Stimulated activated effector memory CD8-positive, alpha-beta T cell treated with anti-CD3 and anti-CD28 coated beads, Interleukin-12 subunit alpha, Interleukin-12 subunit beta, amount 100 ng/mL, for 72 hours (primary cell): ENCODE results near the gene DNAH14.
"Not testable (repeated sequence)": the region's sequence is repeated elsewhere in the genome, so short reads cannot be mapped to it uniquely, and the experiment has no call there.

ENCODE experiments used
- ATAC-seq: fragments of 150-1000 bp; cut with Tn5 transposase; 2 replicates; pipeline ENCODE4 v1.10.0; 2021
- DNase-seq, 2 donors: peaks; one replicate each; pipeline ENCODE4 v3.0.0; 2021 to 2022; ENCODE audit warnings: low spot score in 2 of 2
- H3K27ac Mint-ChIP-seq: one replicate; pipeline ENCODE4 v1.8.0; 2022; ENCODE audit warnings: mild to moderate bottlenecking, mixed read lengths
- H3K36me3 Mint-ChIP-seq: one replicate; pipeline ENCODE4 v1.8.0; 2022; ENCODE audit warnings: mild to moderate bottlenecking, mixed read lengths
- H3K4me1 Mint-ChIP-seq: one replicate; pipeline ENCODE4 v1.8.0; 2022; ENCODE audit warnings: mixed read lengths
- H3K4me3 Mint-ChIP-seq: one replicate; pipeline ENCODE4 v1.8.0; 2022; ENCODE audit warnings: mild to moderate bottlenecking, mixed read lengths
- H3K9me3 Mint-ChIP-seq: one replicate; pipeline ENCODE4 v1.8.0; 2022; ENCODE audit warnings: mixed read lengths

Gene DNAH14

GRCh38 chr1:224903955-224904354, 25.5 kb upstream of the DNAH14 start:
- H3K9me3 Mint-ChIP-seq = no peaks in the 10 kb centered on the region
- H3K4me1 Mint-ChIP-seq = no peaks in the 10 kb centered on the region
- no peak overlapping the region for H3K27ac Mint-ChIP-seq
- no peaks in the 10 kb centered on the region for H3K36me3 Mint-ChIP-seq
- ATAC-seq (no peak), DNase-seq (no peak)
- H3K4me3 Mint-ChIP-seq = no peak overlapping the region

GRCh38 chr1:224906340-224906739, 23.1 kb upstream of the DNAH14 start:
- Mint-ChIP-seq H3K27ac (no peak overlapping the region), H3K4me1 (no peaks in the 10 kb centered on the region), H3K36me3 (no peaks in the 10 kb centered on the region), H3K9me3 (peaks cover 6% of the 10 kb centered on the region), H3K4me3 (no peak overlapping the region)
- ATAC-seq = no peak
- no peak for DNase-seq

- no peak overlapping the region for H3K4me3 Mint-ChIP-seq
- no peaks in the 10 kb centered on the region for H3K4me1 Mint-ChIP-seq
- DNase-seq = no peak
- H3K36me3 Mint-ChIP-seq = no peaks in the 10 kb centered on the region
- H3K27ac Mint-ChIP-seq = no peak overlapping the region
- no peak for ATAC-seq
- H3K9me3 Mint-ChIP-seq = peaks cover 13% of the 10 kb centered on the region
Measured at GRCh38 chr1:224911217-224911616, 18.3 kb upstream of the DNAH14 start.

- DNase-seq = no peak
- Mint-ChIP-seq H3K27ac (no peak overlapping the region), H3K36me3 (no peaks in the 10 kb centered on the region), H3K4me1 (peaks cover 4% of the 10 kb centered on the region), H3K4me3 (no peak overlapping the region), H3K9me3 (peaks cover 13% of the 10 kb centered on the region)
- ATAC-seq = no peak
Measured at GRCh38 chr1:224914292-224914900, 15.1 kb upstream of the DNAH14 start.

GRCh38 chr1:224919508-224919907, 10.0 kb upstream of the DNAH14 start:
- DNase-seq (no peak), ATAC-seq (no peak)
- Mint-ChIP-seq H3K27ac (no peak overlapping the region), H3K4me3 (no peak overlapping the region), H3K9me3 (no peaks in the 10 kb centered on the region), H3K4me1 (peaks cover 10% of the 10 kb centered on the region), H3K36me3 (no peaks in the 10 kb centered on the region)

GRCh38 chr1:224920930-224921329, 8.5 kb upstream of the DNAH14 start:
- DNase-seq (no peak), ATAC-seq (no peak)
- Mint-ChIP-seq H3K36me3 (no peaks in the 10 kb centered on the region), H3K4me1 (peaks cover 10% of the 10 kb centered on the region), H3K9me3 (no peaks in the 10 kb centered on the region), H3K4me3 (no peak overlapping the region), H3K27ac (no peak overlapping the region)

- no peaks in the 10 kb centered on the region for H3K9me3 Mint-ChIP-seq
- ATAC-seq (no peak), DNase-seq (no peak)
- H3K27ac Mint-ChIP-seq = no peak overlapping the region
- H3K4me1 Mint-ChIP-seq = peaks cover 10% of the 10 kb centered on the region
- no peak overlapping the region for H3K4me3 Mint-ChIP-seq
- no peaks in the 10 kb centered on the region for H3K36me3 Mint-ChIP-seq
Measured at GRCh38 chr1:224921354-224921753, 8.1 kb upstream of the DNAH14 start.

GRCh38 chr1:224922404-224923164, 6.9 kb upstream of the DNAH14 start:
- Mint-ChIP-seq H3K36me3 (no peaks in the 10 kb centered on the region), H3K4me1 (peaks cover 10% of the 10 kb centered on the region), H3K27ac (no peak overlapping the region), H3K4me3 (no peak overlapping the region), H3K9me3 (no peaks in the 10 kb centered on the region)
- ATAC-seq (peak; percentile 62), DNase-seq (no peak)

- ATAC-seq (no peak), DNase-seq (no peak)
- Mint-ChIP-seq H3K9me3 (no peaks in the 10 kb centered on the region), H3K4me3 (no peak overlapping the region), H3K4me1 (peaks cover 10% of the 10 kb centered on the region), H3K36me3 (no peaks in the 10 kb centered on the region), H3K27ac (no peak overlapping the region)
Measured at GRCh38 chr1:224923726-224924125, 5.7 kb upstream of the DNAH14 start.

- ATAC-seq, H3K36me3 Mint-ChIP-seq, H3K4me1 Mint-ChIP-seq, DNase-seq, H3K27ac Mint-ChIP-seq, H3K4me3 Mint-ChIP-seq, H3K9me3 Mint-ChIP-seq: not testable (repeated sequence)
Measured at GRCh38 chr1:224927631-224928030, 1.8 kb upstream of the DNAH14 start.

- Mint-ChIP-seq H3K36me3 (no peaks in the 10 kb centered on the region), H3K4me1 (no peaks in the 10 kb centered on the region), H3K4me3 (no peak overlapping the region), H3K27ac (no peak overlapping the region), H3K9me3 (peaks cover 14% of the 10 kb centered on the region)
- DNase-seq (no peak), ATAC-seq (no peak)
Measured at GRCh38 chr1:224928906-224929305, 569 bp upstream of the DNAH14 start.

- H3K4me1 Mint-ChIP-seq = no peaks in the 10 kb centered on the region
- no peaks in the 10 kb centered on the region for H3K36me3 Mint-ChIP-seq
- DNase-seq (no peak), ATAC-seq (no peak)
- no peak overlapping the region for H3K27ac Mint-ChIP-seq
- peaks cover 31% of the 10 kb centered on the region for H3K9me3 Mint-ChIP-seq
- no peak overlapping the region for H3K4me3 Mint-ChIP-seq
Measured at GRCh38 chr1:224931605-224932004, 2.1 kb downstream of the DNAH14 start.

- Mint-ChIP-seq H3K4me1 (no peaks in the 10 kb centered on the region), H3K4me3 (no peak overlapping the region), H3K36me3 (no peaks in the 10 kb centered on the region), H3K27ac (no peak overlapping the region), H3K9me3 (peaks cover 31% of the 10 kb centered on the region)
- ATAC-seq (no peak), DNase-seq (no peak)
Measured at GRCh38 chr1:224932607-224933249, 3.3 kb downstream of the DNAH14 start.

GRCh38 chr1:224933584-224933983, 4.1 kb downstream of the DNAH14 start:
- H3K36me3 Mint-ChIP-seq = no peaks in the 10 kb centered on the region
- DNase-seq = no peak
- H3K4me1 Mint-ChIP-seq = no peaks in the 10 kb centered on the region

GRCh38 chr1:224938652-224939051, 9.2 kb downstream of the DNAH14 start:
- H3K27ac Mint-ChIP-seq = no peak overlapping the region
- no peaks in the 10 kb centered on the region for H3K4me1 Mint-ChIP-seq
- H3K9me3 Mint-ChIP-seq = peaks cover 27% of the 10 kb centered on the region
- no peaks in the 10 kb centered on the region for H3K36me3 Mint-ChIP-seq
- H3K4me3 Mint-ChIP-seq = no peak overlapping the region
- no peak for DNase-seq
- no peak for ATAC-seq

More at GRCh38 chr1:224933584-224933983, 4.1 kb downstream of the DNAH14 start:
- Mint-ChIP-seq H3K27ac (no peak overlapping the region), H3K9me3 (peaks cover 35% of the 10 kb centered on the region), H3K4me3 (no peak overlapping the region)
- ATAC-seq = no peak
